Ishikawa (cell line): ENCODE data around the gene MYH6.

Experiments used
- CEBPB ChIP-seq: IDR thresholded peaks from 2 replicates; pipeline ENCODE4 v1.6.1; 2012
- CREB1 ChIP-seq: IDR thresholded peaks from 2 replicates; pipeline ENCODE4 v1.6.1; 2012; ENCODE audit warnings: low read depth
- EGR1 ChIP-seq: IDR thresholded peaks from 2 replicates; pipeline ENCODE4 v1.6.1; 2012
- EP300 ChIP-seq: IDR thresholded peaks from 2 replicates; pipeline ENCODE4 v1.6.1; 2012; ENCODE audit warnings: borderline replicate concordance
- FOXM1 ChIP-seq: IDR thresholded peaks from 2 replicates; pipeline ENCODE4 v1.6.1; 2012; ENCODE audit warnings: low read depth, borderline replicate concordance
- MAX ChIP-seq: IDR thresholded peaks from 2 replicates; pipeline ENCODE4 v1.6.1; 2012
- NFIC ChIP-seq: IDR thresholded peaks from 2 replicates; pipeline ENCODE4 v1.6.1; 2012
- RAD21 ChIP-seq: IDR thresholded peaks from 2 replicates; pipeline ENCODE4 v1.6.1; 2012; ENCODE audit warnings: low read depth
- TAF1 ChIP-seq: IDR thresholded peaks from 2 replicates; pipeline ENCODE4 v1.6.1; 2012; ENCODE audit warnings: low read depth, mild to moderate bottlenecking
- TCF12 ChIP-seq: IDR thresholded peaks from 2 replicates; pipeline ENCODE4 v1.6.1; 2012; ENCODE audit warnings: low read depth
- TEAD4 ChIP-seq: IDR thresholded peaks from 2 replicates; pipeline ENCODE4 v1.6.1; 2012
- USF1 ChIP-seq: IDR thresholded peaks from 2 replicates; pipeline ENCODE4 v1.6.1; 2012
- YY1 ChIP-seq: IDR thresholded peaks from 2 replicates; pipeline ENCODE4 v1.6.1; 2012; ENCODE audit warnings: low read depth
- ZBTB7A ChIP-seq: IDR thresholded peaks from 2 replicates; pipeline ENCODE4 v1.6.1; 2012; ENCODE audit warnings: low read depth
- TF ChIP-seq, protein P1 (sequence below): IDR thresholded peaks from 2 replicates; pipeline ENCODE4 v1.6.1; 2012; ENCODE audit warnings: low read depth, mild to moderate bottlenecking

Gene MYH6

DNA sequence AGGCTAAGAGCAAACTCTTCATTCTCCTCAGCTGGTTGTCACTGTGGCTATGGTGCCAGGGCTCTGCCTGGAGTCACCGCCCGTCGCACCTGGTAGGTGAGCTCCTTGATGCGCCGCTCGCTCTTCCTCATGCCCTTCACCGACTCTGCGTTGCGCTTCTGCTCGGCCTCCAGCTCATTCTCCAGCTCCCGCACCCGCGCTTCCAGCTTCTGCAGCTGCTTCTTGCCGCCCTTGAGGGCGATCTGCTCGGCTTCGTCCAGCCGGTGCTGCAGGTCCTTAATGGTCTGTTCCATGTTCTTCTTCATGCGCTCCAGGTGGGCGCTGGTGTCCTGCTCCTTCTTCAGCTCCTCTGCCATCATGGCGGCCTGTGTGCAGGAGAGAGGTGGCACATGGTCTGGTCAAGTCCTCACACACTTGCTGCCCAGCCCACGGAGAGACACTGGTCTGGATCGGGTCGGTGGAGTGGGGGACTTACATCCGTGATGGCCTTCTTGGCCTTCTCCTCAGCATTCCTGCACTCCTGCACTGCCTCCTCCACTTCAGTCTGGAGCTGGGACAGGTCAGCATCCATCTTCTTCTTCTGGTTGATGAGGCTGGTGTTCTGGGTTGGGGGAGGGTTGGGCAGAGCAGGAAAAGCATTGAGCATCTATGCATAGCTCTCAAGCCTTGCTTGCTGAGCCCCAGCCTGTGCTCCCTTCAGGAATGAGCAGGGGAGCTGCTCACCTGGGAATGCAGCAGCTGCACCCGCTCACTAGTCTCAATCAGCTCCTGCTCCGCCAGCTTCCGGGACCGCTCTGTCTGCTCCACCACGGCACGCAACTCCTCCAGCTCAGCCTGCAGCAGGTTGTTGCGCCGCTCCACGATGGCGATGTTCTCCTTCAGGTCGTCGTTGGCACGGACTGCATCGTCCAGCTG is 7.1 kb upstream of the MYH6 start:
- TF ChIP-seq TEAD4 (no peak), MAX (no peak), ZBTB7A (no peak), USF1 (no peak), YY1 (no peak), EGR1 (no peak), TAF1 (no peak), NFIC (no peak), FOXM1 (no peak), TCF12 (no peak), EP300 (no peak), CEBPB (no peak), CREB1 (no peak), RAD21 (no peak)
- TF ChIP-seq, protein P1, sequence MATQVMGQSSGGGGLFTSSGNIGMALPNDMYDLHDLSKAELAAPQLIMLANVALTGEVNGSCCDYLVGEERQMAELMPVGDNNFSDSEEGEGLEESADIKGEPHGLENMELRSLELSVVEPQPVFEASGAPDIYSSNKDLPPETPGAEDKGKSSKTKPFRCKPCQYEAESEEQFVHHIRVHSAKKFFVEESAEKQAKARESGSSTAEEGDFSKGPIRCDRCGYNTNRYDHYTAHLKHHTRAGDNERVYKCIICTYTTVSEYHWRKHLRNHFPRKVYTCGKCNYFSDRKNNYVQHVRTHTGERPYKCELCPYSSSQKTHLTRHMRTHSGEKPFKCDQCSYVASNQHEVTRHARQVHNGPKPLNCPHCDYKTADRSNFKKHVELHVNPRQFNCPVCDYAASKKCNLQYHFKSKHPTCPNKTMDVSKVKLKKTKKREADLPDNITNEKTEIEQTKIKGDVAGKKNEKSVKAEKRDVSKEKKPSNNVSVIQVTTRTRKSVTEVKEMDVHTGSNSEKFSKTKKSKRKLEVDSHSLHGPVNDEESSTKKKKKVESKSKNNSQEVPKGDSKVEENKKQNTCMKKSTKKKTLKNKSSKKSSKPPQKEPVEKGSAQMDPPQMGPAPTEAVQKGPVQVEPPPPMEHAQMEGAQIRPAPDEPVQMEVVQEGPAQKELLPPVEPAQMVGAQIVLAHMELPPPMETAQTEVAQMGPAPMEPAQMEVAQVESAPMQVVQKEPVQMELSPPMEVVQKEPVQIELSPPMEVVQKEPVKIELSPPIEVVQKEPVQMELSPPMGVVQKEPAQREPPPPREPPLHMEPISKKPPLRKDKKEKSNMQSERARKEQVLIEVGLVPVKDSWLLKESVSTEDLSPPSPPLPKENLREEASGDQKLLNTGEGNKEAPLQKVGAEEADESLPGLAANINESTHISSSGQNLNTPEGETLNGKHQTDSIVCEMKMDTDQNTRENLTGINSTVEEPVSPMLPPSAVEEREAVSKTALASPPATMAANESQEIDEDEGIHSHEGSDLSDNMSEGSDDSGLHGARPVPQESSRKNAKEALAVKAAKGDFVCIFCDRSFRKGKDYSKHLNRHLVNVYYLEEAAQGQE: no peak

DNA sequence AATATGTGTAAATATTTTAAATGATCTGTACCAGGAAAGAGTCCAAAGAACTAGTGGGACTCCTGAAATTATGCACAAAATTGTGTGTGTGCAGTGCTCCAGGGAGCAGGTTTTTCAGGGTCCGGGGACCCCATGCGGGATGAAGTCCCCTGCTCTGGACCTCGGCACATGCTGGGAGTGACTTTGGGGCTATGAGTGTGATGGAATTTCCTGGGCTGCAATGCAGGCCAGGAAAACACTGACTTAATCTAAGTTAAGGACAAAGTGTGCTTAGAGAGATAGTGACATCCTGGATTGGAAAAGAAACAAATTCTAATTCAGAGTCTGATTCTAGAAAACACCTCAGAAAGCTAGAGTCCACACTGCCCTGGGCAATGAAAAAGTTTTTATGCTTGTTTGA is 6.2 kb upstream of the MYH6 start:
- no peak for TF ChIP-seq TAF1
- TF ChIP-seq CREB1: no peak
- no peak for TF ChIP-seq NFIC
- no peak for TF ChIP-seq TCF12
- no peak for TF ChIP-seq ZBTB7A
- no peak for TF ChIP-seq TEAD4
- no peak for TF ChIP-seq RAD21
- TF ChIP-seq EGR1: no peak
- no peak for TF ChIP-seq YY1
- TF ChIP-seq EP300: no peak
- TF ChIP-seq CEBPB: no peak
- no peak for TF ChIP-seq MAX
- TF ChIP-seq USF1: no peak
- no peak for TF ChIP-seq FOXM1
- TF ChIP-seq, protein P1: no peak

- TF ChIP-seq TAF1: no peak
- no peak for TF ChIP-seq TCF12
- TF ChIP-seq, protein P1: no peak
- no peak for TF ChIP-seq CEBPB
Measured at GRCh38 chr14:23413681-23414080, 5.6 kb upstream of the MYH6 start.

DNA sequence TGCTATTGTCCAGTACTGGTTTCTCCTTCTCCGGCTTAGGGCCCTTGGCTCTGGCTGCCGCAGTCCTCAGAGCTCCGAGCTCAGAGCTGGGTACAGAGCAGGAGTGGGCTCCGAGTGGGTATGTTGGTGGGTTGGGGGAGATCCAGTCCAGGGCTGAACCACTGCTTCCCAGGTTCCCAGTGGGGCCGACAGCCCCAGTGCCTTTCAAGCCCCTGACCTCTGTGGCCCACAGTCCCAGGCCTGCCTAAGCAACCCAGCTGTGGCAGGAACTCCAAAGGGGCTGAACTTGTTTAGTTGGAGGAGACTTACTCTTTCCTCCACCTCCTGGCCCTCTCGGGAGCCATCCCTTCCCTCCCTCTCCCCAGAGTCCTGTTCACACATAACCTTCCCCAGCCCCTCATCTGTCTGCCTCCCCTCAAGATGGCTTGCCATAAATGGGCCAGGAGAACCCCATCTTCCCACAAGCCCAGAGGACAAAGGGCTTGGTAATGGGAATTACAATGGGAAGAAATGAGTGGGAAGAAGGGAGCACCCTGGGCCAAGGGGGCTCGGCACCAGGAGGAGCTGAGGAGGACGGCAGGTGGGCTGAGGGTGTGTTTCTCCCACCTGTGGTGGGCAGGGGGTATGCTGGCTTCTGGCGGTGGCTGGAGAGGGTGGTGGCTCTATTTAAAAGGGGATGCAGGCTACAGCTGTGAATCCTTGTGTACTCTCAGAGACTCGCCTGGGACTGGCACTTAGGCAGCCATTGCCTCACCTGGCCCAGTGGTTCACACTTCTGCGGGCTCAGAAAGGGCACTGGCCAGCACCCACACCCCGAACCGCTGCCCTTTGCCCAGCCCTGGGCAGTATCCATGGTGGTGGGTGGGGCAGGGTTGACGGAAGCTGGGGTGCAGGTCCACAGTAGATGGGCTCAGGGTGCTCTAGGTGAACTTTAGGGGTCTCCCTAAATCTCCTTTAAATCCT is 3.8 kb upstream of the MYH6 start:
- TF ChIP-seq CREB1: no peak
